Panc1 (cell line): ENCODE measurements around the gene MFSD12. TPM values are rescaled to one million over a fixed set of nuclear protein-coding genes. Genes with fewer than 3 reads are reported as not detected.

Experiments used
- ATAC-seq: fragments of 200-7000 bp; cut with Tn5 transposase; 2 replicates; pipeline ENCODE4 v1.9.1; 2020; ENCODE audit warnings: mild to moderate bottlenecking, moderate library complexity
- BruUV-seq: library from RNA; stranded (reverse); fragments of 400-500 nt; replicated peaks from 2 replicates; lab custom pipeline; 2021; lab: Mats Ljungman, UMichigan
- CTCF ChIA-PET: fragments of 300-600 bp; sonication (Branson Sonifier 250); formaldehyde crosslinking; loops from one replicate; lab custom pipeline; 2022; ENCODE audit warnings: antibody characterized with exemption; lab: Charles Lee
- POLR2A ChIA-PET: fragments of 300-600 bp; sonication (Branson Sonifier 250); formaldehyde crosslinking; loops from one replicate; lab custom pipeline; 2022; ENCODE audit warnings: antibody characterized with exemption; lab: Charles Lee
- DNase-seq: peaks from one replicate; pipeline ENCODE4 v3.0.0-alpha.2; 2010; ENCODE audit warnings: low read depth, low spot score
- H3K27ac ChIP-seq: 2 replicates; pipeline ENCODE4 v1.5.1; 2011; ENCODE audit warnings: mild to moderate bottlenecking, low read length, inconsistent platforms
- H3K27me3 ChIP-seq: fragments of 200-500 bp; sonication (Bioruptor generic); 2 replicates; pipeline ENCODE4 v1.6.0; 2014; ENCODE audit warnings: low read length, inconsistent platforms; ENCODE audit not compliant: control insufficient read depth, insufficient read depth
- H3K36me3 ChIP-seq: fragments of 200-500 bp; sonication (Bioruptor generic); 2 replicates; pipeline ENCODE4 v1.5.1; 2014; ENCODE audit warnings: inconsistent platforms, mild to moderate bottlenecking, low read length, moderate library complexity; ENCODE audit not compliant: control insufficient read depth, insufficient read depth
- H3K4me1 ChIP-seq: 2 replicates; pipeline ENCODE4 v1.5.1; 2011; ENCODE audit warnings: inconsistent platforms, mild to moderate bottlenecking, low read length, moderate library complexity; ENCODE audit not compliant: control insufficient read depth, insufficient read depth
- H3K4me3 ChIP-seq, 2 experiments: 2 replicates each; pipeline ENCODE4 v1.5.1; 2011 to 2012; ENCODE audit warnings: low read depth in 2 of 2, low read length in 2 of 2, mild to moderate bottlenecking in 2 of 2, inconsistent platforms in 1 of 2, moderate library complexity in 1 of 2
- H3K9me3 ChIP-seq: fragments of 200-500 bp; sonication (Bioruptor generic); 2 replicates; pipeline ENCODE4 v1.5.1; 2014; ENCODE audit warnings: low read depth, mild to moderate bottlenecking, inconsistent platforms, low read length, moderate library complexity; ENCODE audit not compliant: control insufficient read depth, insufficient read depth
- CTCF ChIP-seq: fragments of 450-650 bp; IDR thresholded peaks from 2 replicates; pipeline ENCODE4 v1.5.1; 2017; ENCODE audit warnings: mild to moderate bottlenecking
- POLR2AphosphoS5 ChIP-seq: IDR thresholded peaks from 2 replicates; pipeline ENCODE4 v1.6.1; 2012; ENCODE audit warnings: mild to moderate bottlenecking, low read depth, low read length, moderate library complexity
- REST ChIP-seq, 2 experiments: IDR thresholded peaks; 2 replicates each; pipeline ENCODE4 v1.6.1; 2011 to 2012; ENCODE audit warnings: low read depth in 2 of 2, control low read depth in 1 of 2, low read length in 1 of 2, mild to moderate bottlenecking in 1 of 2, moderate library complexity in 1 of 2; ENCODE audit not compliant: insufficient read depth in 1 of 2
- SIN3A ChIP-seq: IDR thresholded peaks from 2 replicates; pipeline ENCODE4 v1.6.1; 2012; ENCODE audit warnings: low read depth, mild to moderate bottlenecking, low read length, moderate library complexity, borderline replicate concordance; ENCODE audit not compliant: insufficient read depth
- TCF7L2 ChIP-seq: IDR thresholded peaks from 2 replicates; pipeline ENCODE4 v1.6.1; 2011; ENCODE audit warnings: mild to moderate bottlenecking, low read depth, low read length, inconsistent platforms
- in situ Hi-C: cut with HindIII; loops from 2 replicates; pipeline ENCODE4 v1.10.0; 2016; ENCODE audit warnings: low sequenced_read_pairs, low pct_unique_long_range_greater_than_20kb
- intact Hi-C: fragments of 100-400 bp; cut with micrococcal nuclease; formaldehyde crosslinking; loops from one replicate; pipeline ENCODE4 v1.10.0; 2022; ENCODE audit not compliant: unreplicated experiment
- total RNA-seq: library from RNA; stranded (reverse); gene quantifications from one replicate; pipeline ENCODE4 v1.2.1, GENCODE V29; 2021; ENCODE audit not compliant: unreplicated experiment

The MFSD12 gene
- total RNA-seq, 1 experiment from 2014 or later, result 98.8 TPM

- TF ChIP-seq SIN3A, result no peak
- TF ChIP-seq POLR2AphosphoS5, result no peak
- no peak for TF ChIP-seq REST (IDR thresholded peaks at IDR 0.05; ENCODE audit: insufficient read depth in 1 of 2, low read depth in 2 of 2, low read length in 1 of 2)
- no peak for TF ChIP-seq CTCF
- intact Hi-C loops, result no loop called here
- Histone ChIP-seq H3K4me3 (no peak overlapping the region), H3K27ac (no peak overlapping the region), H3K27me3 (no peaks in the 10 kb centered on the region), H3K36me3 (no peaks in the 10 kb centered on the region; the same call in 1 of the 2 replicates), H3K9me3 (no peaks in the 10 kb centered on the region), H3K4me1 (peaks cover 7% of the 10 kb centered on the region; the same call in 1 of the 2 replicates)
- ChIA-PET CTCF (no interaction called here), POLR2A (no interaction called here)
- in situ Hi-C loops, result no loop called here
- ATAC-seq (peak; percentile 4; the same call in 1 of the 2 replicates), DNase-seq (no peak)
- BruUV-seq, result no TSS peak
These were observed 20.3 kb downstream of the MFSD12 start for GRCh38 chr19:3537101-3537437.

- H3K27ac ChIP-seq, result no peak overlapping the region
- ChIA-PET POLR2A (no interaction called here), CTCF (no interaction called here)
- H3K4me1 ChIP-seq, result peaks cover 7% of the 10 kb centered on the region; the same call in 1 of the 2 replicates
- no peak for TF ChIP-seq CTCF
- no peak for TF ChIP-seq SIN3A
- TF ChIP-seq POLR2AphosphoS5, result no peak
- no peak for TF ChIP-seq REST (IDR thresholded peaks at IDR 0.05; ENCODE audit: insufficient read depth in 1 of 2, low read depth in 2 of 2, low read length in 1 of 2)
- TF ChIP-seq TCF7L2, result no peak
- no peak for DNase-seq
- no TSS peak for BruUV-seq
- no peak overlapping the region for H3K4me3 ChIP-seq
- no peaks in the 10 kb centered on the region; the same call in 1 of the 2 replicates for H3K36me3 ChIP-seq
- no peaks in the 10 kb centered on the region for H3K9me3 ChIP-seq
- no peaks in the 10 kb centered on the region for H3K27me3 ChIP-seq
- peak; percentile 6; the same call in 1 of the 2 replicates for ATAC-seq
- intact Hi-C loops (no loop called here), in situ Hi-C loops (no loop called here)
These were observed 20.8 kb downstream of the MFSD12 start for GRCh38 chr19:3536429-3537100.
